Measurements from ENCODE around the gene MRAP2.

DNA sequence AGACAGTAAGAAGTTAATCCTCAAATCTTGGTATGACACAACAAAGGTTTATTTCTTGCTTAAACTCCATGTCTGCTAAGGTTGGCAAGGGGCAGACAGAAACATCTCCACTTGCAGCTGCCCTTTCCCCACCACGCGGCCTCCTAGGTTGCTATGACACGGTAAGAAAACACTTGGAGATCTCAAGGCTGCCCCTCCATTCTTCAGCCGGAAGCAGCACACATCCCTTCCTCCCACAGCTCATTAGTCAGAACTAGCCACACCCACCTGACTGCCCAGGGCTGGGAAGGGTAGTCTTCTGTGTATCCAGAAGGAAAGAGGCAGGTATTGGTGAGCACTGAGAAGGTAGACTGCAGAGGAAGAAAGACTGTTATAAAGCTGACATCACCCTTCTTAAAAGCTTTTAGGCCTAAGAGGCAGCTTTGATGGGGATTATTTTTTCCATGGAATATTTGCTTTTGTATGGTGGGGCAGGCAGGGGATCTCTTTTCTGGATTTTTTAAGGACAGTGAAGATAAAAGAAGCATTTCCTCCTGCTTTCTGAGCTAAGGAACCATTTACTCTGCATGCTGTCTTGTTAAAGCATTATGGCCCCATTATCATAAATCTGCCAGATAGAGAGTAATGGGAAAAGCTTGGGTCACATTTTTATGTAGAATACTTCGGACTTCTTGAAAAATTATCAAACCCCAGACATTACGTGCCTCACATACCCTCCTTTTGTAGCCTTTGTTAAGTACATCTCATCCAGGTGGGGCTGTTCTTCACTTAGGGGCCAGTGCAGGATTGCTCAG lies 41.6 kb downstream of the MRAP2 start:
- TF ChIP-seq ESRRG (CRISPR knock-in tag; IDR thresholded peaks at IDR 0.05), result no peak
- no peak for TF ChIP-seq ZFP3 (CRISPR knock-in tag; IDR thresholded peaks at IDR 0.05)
- TF ChIP-seq ARNTL (CRISPR knock-in tag; IDR thresholded peaks at IDR 0.05; ENCODE audit: borderline replicate concordance, low read depth), result no peak
- TF ChIP-seq ZNF565 (CRISPR knock-in tag; conservative IDR thresholded peaks at IDR 0.05; ENCODE audit: low read depth), result no peak
- no peak for TF ChIP-seq PPARA (CRISPR knock-in tag; IDR thresholded peaks at IDR 0.05; ENCODE audit: borderline replicate concordance)
- TF ChIP-seq BACH2 (CRISPR knock-in tag; IDR thresholded peaks at IDR 0.05; ENCODE audit: borderline replicate concordance), result no peak
- TF ChIP-seq SNAI2 (CRISPR knock-in tag; IDR thresholded peaks at IDR 0.05), result no peak
- TF ChIP-seq ZC3H10 (CRISPR knock-in tag; IDR thresholded peaks at IDR 0.05), result no peak
- no peak for TF ChIP-seq TOX (CRISPR knock-in tag; IDR thresholded peaks at IDR 0.05; ENCODE audit: borderline replicate concordance)
- no peak for TF ChIP-seq GLIS3 (CRISPR knock-in tag; IDR thresholded peaks at IDR 0.05)
- no peak for TF ChIP-seq OSR1 (CRISPR knock-in tag; IDR thresholded peaks at IDR 0.05)
- no peak for TF ChIP-seq CSDC2 (CRISPR knock-in tag; IDR thresholded peaks at IDR 0.05)
- TF ChIP-seq ZFP30 (CRISPR knock-in tag; IDR thresholded peaks at IDR 0.05), result no peak
- no peak for TF ChIP-seq ISL1 (CRISPR knock-in tag; IDR thresholded peaks at IDR 0.05)

Data from SK-N-SH treated with all-trans-retinoic acid at 6 μM for 48 hours (cell line).